ENCODE data around the gene ROCK2. TPM values are rescaled to one million over a fixed set of nuclear protein-coding genes. Genes with fewer than 3 reads are reported as not detected.

Gene ROCK2
- total RNA-seq, 1 donor from 2014 or later: 20.0 TPM

- DNase-seq (ENCODE audit: low read depth) (no peak), FAIRE-seq (no peak)
- no peak for TF ChIP-seq CTCF (IDR thresholded peaks at IDR 0.05; ENCODE audit: insufficient read depth, low read length, severe bottlenecking)
- Histone ChIP-seq H3K36me3 (ENCODE audit: control insufficient read depth, insufficient read depth, low read length) (no peaks in the 10 kb centered on the region), H3K27me3 (ENCODE audit: control insufficient read depth, insufficient read depth, low read length) (no peaks in the 10 kb centered on the region), H3K4me3 (ENCODE audit: low read depth, low read length) (no peak overlapping the region)
Observed at GRCh38 chr2:11357428-11357972, 13.1 kb upstream of the ROCK2 start.

DNA sequence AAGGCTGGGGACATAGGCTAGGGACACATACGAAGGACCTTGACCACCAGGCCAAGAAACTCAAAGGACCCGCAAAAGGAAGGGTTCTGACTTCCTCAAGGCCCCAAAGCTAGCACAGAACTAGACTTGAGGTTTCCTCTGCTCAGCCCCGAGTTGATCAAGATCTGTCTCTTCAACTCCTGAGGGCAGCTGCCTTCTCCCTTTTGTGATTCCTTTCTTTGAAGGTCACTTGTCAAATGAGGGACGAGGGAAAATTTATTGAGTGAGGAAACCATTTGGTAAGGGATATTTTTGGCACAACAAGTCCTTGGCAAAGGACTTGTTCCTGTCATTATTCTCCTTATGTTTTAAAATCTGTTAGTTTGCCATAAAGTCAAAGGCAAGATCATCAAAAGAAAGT, 12.3 kb upstream of the ROCK2 start:
- Histone ChIP-seq H3K27me3 (ENCODE audit: control insufficient read depth, insufficient read depth, low read length) (no peaks in the 10 kb centered on the region), H3K36me3 (ENCODE audit: control insufficient read depth, insufficient read depth, low read length) (no peaks in the 10 kb centered on the region), H3K4me3 (ENCODE audit: low read depth, low read length) (no peak overlapping the region)
- DNase-seq (ENCODE audit: low read depth) (no peak), FAIRE-seq (no peak)
- TF ChIP-seq CTCF (IDR thresholded peaks at IDR 0.05; ENCODE audit: insufficient read depth, low read length, severe bottlenecking): no peak

DNA sequence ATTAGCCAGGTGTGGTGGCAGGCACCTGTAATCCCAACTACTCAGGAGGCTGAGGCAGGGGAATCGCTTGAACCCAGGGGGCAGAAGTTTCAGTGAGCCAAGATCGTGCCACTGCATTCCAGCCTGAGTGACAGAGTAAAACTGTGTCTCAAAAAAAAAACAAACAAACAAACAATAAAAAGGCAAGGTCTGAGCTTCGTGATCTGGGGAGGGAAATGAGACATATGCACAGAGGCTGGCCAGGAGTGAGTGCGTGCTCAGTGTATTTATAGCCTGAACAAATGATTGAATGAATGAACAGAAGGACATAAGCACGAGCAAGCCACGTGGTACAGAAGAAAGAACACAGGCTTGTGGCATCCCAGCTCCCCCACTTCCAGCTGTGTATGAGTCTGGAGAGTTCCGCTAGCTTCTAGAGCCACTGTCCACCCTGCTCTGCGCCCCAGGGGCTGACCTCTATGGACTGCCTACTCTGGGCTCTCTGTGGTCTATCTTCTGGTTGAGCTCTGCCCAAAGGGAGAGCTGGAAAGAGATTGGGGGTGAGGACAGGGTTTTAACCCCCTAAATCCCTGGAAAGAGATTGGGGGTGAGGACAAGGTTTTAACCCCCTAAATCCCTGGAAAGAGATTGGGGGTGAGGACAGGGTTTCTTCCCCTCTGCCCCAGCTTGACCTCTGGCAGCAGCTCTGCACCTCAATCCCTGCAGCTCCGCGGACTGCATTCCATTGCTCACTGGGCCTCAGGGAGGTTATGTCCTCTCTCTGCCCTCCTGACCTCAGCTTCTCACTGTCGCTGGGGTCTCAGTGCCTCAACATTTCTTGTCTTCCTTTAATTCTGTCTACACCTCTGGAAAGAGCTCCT, 11.0 kb upstream of the ROCK2 start:
- no peak overlapping the region for H3K4me3 ChIP-seq (ENCODE audit: low read depth, low read length)
- no peaks in the 10 kb centered on the region for H3K27me3 ChIP-seq (ENCODE audit: control insufficient read depth, insufficient read depth, low read length)
- no peak for DNase-seq (ENCODE audit: low read depth)
- FAIRE-seq: no peak
- no peaks in the 10 kb centered on the region for H3K36me3 ChIP-seq (ENCODE audit: control insufficient read depth, insufficient read depth, low read length)
- no peak for TF ChIP-seq CTCF (IDR thresholded peaks at IDR 0.05; ENCODE audit: insufficient read depth, low read length, severe bottlenecking)

DNA sequence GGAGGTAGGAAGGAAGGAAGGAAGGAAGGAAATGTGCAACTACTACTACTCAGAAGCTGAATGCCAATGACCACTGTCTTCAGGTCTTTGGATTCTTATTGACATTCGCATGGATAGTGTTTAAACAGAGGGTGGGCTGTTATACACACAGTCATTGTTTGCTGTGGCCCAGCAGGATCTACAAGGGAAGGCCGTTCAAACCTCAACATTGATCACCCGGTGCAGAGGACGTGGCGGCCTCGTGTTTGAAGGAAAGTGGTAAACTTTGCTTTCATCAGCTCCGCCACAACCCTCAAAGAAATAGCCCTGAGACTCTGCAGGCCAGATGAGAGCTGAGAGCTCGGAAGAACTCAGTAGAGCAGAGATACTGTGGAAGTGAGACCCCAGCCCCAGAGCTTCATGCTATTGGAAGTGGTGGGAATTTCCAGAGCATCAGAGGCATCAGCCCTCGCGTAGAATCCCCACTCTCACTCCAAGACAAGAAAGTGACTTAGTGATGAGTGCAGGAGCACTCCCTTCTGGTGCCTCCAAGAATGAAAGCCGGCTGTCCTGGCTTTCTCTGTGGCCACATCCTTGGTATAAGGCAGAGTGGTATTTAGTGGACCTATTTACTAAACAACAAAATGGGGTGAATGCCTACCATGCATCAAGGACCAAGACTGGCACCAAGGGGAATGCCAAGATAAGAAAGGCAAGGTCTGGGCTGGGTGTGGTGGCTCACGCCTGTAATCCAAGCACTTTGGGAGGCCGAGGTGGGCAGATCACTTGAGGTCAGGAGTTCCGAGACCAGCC, 10.1 kb upstream of the ROCK2 start:
- TF ChIP-seq CTCF (IDR thresholded peaks at IDR 0.05; ENCODE audit: insufficient read depth, low read length, severe bottlenecking): no peak
- Histone ChIP-seq H3K27me3 (ENCODE audit: control insufficient read depth, insufficient read depth, low read length) (no peaks in the 10 kb centered on the region), H3K4me3 (ENCODE audit: low read depth, low read length) (no peak overlapping the region), H3K36me3 (ENCODE audit: control insufficient read depth, insufficient read depth, low read length) (no peaks in the 10 kb centered on the region)
- FAIRE-seq (no peak), DNase-seq (ENCODE audit: low read depth) (no peak)

DNA sequence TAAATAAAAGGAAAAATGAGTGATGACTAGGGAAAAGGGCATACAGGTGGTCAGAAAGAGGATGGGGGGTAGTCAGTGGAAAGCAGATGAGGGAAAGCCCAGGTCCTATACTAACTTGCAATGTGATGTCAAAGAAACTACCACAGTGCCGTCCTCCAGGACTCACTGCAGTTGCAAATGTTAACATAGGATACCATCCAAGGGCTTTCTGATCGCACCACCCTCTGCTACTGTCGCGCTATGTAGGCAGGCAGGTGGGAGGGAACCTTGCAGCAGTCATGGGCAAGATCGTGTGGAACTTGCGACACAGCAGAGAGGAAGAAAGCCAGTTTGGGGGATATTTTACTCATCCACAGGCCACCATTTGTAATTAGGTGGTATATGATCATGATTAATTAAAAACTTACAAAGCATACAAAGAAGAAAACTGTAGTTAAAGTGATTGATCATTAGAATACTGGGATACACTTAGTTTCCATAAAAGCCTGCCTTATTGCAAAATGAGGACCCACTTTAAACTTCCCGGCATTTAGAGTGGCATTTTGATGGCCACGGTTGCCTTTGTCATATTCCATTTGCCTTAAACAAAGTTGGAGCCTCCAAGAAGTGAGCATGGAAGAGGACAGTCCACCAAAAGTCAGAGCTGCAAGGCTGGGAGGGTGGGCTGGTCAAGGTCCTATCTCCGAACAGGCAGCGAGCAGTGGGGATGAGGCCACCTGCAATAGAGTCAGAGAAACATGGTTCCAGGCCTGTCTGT, 8.5 kb upstream of the ROCK2 start:
- H3K4me3 ChIP-seq (ENCODE audit: low read depth, low read length): no peak overlapping the region
- H3K36me3 ChIP-seq (ENCODE audit: control insufficient read depth, insufficient read depth, low read length): no peaks in the 10 kb centered on the region
- FAIRE-seq (no peak), DNase-seq (ENCODE audit: low read depth) (peak; percentile 42)
- no peak for TF ChIP-seq CTCF (IDR thresholded peaks at IDR 0.05; ENCODE audit: insufficient read depth, low read length, severe bottlenecking)
- no peaks in the 10 kb centered on the region for H3K27me3 ChIP-seq (ENCODE audit: control insufficient read depth, insufficient read depth, low read length)

Data from bronchial epithelial cell (primary cell).